RPMI7951 (cell line): ENCODE measurements around the gene BTG3. TPM values are rescaled to one million over a fixed set of nuclear protein-coding genes. Genes with fewer than 3 reads are reported as not detected.

Experiments used
- DNase-seq: peaks from one replicate; pipeline ENCODE4 v3.0.0-alpha.2; 2012; ENCODE audit warnings: low read depth
- total RNA-seq: library from RNA; depleted of rRNA; stranded (reverse); fragments of >200 nt; shearing (Covaris generic); gene quantifications from 2 replicates; pipeline ENCODE4 v1.2.3, GENCODE V29; 2014; rRNA removed

Gene BTG3, protein sequence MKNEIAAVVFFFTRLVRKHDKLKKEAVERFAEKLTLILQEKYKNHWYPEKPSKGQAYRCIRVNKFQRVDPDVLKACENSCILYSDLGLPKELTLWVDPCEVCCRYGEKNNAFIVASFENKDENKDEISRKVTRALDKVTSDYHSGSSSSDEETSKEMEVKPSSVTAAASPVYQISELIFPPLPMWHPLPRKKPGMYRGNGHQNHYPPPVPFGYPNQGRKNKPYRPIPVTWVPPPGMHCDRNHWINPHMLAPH
- total RNA-seq: 67.3 and 80.5 TPM in 2 replicates

DNA sequence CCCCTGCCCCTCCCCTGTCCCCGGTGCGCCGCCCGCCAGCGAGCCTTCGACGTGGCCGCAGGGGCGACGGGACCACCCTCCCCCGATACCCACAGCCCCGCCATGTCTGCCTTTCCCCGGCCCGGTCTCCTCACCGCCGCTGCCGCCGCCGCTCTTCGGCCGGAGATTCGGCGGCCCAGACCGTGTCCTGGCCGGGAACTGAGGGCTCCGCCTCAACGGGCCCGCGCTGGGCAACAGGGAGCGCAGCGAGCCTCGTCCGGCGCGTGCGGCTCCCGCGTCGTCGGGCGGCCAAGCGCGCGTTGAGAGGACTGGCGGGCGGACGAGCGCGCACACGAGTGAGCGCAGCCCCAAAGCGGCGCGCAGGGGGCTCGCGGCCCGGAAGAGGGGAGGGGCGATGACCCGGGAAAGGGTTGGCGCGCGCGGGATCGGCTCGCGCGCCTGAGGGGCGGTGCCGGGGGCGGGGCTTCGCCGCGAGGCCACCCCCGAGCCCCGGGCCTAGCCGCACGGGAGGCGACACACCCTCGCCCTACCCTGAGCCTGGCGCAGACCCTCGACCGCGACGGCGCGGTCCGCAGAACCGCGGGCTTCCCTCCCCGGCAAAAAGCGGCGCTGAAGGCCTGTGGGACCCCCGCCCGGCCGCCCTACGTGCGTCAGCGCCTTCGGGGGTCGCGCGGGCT is at the start of gene BTG3:
TSS of gene BTG3 (minus strand) at position 337 of the 677 bp plus-strand sequence. CDS start 3,757 bp downstream, outside the sequence.
- DNase-seq: peak; percentile 82

DNA sequence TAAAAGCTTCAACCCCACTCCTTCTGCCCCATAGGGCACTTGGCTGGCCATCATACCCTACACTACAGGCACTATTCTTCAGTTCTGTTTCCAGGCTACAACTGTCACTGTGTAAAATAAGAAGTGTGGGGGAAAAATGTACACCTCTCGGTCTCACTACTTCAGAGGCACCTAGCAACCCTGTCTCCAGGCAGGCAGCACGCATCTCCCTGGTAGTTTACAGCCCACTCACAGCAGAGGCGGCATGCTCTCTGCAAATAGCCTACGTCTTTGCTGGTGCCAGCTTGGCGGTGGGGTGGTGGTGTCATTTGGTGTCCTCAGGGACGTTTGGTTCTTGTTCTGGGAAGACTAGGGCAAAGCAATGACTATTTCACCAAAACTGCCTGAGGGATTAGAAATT is 48.2 kb upstream of the BTG3 start:
- no peak for DNase-seq

DNA sequence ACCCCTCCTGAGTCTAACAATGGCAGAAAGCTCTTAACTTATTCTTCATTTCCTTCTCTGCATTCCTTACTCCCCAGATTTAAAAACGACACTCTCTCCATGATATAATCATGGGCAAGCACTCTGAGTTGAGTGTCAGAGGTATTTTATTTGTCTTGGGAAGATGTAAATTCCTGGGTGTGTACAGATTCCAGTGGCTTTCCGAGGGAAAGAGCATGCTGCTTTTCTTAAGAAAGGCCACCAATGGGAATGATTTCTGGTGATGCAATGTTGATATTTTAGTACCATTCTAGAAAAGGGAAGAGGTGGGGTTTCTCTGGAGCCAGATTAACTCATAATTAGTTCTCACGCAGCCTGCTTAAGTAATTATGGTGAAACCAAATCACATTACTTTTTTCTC is 47.8 kb upstream of the BTG3 start:
- peak; percentile 27 for DNase-seq

DNA sequence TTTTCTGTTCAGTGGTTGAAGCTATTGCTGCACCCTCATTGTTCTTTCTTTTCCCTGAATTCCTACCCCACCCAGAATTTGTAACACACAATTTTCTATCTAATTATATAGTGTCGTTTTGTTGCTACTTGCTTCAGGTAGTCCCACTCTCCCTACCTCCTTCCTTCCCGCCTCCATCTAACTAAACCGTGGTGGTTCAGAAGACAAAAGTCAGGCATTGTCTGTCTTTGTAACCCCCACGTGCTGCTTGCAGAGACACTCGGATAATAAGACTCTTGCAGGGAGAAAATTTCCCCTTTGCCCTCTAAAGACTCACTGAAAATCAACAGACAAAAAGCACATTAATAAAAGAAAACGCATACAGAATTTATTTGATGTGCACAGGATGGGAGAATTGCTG is 46.2 kb upstream of the BTG3 start:
- DNase-seq: no peak

DNA sequence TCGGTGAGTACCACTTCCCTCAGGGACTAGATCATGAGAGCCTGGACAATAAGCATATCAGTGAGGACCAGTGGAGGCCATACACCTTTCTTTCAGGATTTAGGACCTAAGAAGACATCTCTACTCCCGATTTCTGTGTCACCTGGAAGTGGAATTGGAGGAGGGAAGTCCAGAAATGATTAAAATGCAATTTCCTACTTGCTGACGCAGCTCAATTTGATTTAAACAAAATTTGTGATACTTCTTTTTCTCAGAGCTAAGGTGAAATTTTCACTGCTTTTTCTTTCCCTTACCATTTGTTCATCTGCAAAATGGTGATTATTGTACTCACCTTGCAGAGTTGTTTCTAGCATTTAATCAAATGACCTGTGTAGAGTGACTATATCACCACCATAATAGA is 38.8 kb upstream of the BTG3 start:
- DNase-seq: no peak

DNA sequence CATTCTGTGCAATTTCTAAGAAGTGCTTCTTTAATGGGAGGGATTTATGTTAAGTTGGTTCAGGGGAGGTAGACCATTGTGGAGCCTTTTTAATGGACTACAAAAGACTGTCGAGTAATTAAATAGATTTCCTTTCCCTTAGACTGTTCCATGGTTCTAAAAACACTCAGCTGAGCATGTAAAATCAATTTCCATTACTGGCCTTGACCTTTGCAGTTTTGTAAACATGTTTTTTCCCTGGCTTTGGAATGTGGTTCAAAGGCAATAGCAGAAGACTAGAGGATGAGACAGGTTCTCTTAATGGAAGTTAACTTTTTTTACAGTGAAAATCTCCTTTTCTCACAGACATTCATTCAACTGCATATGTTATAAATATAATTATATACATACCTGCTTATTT is 37.6 kb upstream of the BTG3 start:
- DNase-seq: no peak

DNA sequence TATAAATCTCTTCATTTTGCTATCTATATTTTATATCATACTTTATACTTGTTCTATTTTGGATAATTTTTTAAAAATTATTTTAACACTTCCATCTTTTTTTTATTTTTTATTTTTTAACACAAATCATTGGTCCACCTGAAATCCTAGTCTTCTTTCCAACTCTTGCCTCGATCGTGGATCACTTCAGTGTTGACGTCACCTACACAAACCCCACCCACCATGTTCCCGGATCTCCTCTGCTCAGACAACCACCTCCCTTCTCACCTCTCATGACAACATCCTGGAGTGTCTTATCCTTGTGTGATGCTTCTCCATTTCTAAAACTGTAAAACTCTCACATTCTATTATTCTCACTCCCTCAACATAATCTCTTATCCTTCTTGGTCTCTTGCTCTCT is 34.1 kb upstream of the BTG3 start:
- DNase-seq: no peak

DNA sequence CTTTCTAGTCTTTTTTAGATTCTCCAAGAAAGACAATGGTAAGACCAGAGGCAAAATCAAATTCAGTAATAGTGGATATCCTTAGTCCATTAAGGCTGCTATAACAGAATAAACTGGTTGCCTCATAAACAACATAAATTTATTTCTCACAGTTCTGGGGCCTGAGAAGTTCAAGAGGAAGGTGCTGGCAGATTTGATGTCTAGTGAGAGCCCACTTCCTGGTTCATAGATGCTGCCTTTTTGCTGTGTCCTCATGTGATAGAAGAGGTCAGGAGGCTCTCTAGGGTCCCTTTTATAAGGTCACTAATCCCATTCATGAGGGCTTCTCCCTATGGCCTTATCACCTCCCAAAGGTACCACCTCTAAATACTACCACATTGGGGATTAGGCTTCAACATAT is 31.5 kb upstream of the BTG3 start:
- no peak for DNase-seq

DNA sequence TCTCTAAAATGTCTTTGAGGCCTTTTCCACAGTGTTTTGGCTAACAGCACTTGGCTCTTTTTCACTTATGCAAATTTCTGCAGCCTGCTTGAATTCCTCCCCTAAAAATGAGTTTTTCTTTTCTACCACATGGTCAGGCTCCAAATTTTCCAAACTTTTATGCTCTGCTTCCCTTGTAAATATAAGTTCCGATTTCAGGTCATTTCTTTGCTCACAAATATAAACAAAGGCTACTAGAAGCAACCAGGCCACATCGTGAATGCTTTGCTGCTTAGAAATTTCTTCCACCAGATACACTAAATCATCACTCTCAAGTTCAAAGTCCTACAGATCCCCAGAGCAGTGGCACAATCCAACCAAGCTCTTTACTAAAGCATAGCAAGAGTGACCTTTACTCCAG is 28.1 kb upstream of the BTG3 start:
- DNase-seq: no peak

DNA sequence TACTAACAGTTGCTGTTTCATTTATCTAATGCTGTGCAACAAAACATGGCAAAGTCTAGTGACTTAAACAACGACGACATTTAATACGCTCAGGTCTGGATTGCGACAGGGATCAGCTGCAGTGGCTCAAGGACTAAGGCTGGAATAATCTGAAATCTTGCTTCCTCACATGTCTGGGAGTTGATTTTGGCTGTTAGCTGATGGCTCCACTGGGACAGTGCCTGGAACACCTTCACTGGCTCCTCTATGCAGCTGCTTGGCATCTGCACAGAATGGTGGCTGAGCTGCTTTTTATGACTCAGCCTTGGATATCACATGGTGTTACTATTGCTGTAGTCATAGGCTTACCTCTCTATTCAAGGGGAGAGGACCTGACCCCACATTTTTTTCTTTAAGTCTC is 24.0 kb upstream of the BTG3 start:
- DNase-seq: peak; percentile 6

DNA sequence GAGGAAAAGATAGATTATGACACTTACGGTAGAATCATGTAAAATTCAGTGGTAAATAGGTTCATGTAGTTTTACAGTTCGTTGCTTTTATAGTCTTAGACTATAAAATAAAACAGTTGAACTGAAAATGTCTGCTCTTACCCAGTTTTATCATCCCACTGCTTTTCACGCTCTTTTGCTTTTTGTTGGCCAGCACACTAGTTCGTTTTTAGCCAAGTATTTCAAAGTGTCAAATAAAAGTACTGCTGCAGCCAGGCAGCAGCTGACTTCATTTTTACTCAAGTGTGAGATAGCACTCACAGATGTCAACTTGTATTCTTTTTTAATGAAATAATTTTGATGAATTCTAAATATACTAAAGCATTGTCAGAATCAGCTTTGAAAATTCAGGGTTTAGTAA is 18.5 kb upstream of the BTG3 start:
- no peak for DNase-seq

DNA sequence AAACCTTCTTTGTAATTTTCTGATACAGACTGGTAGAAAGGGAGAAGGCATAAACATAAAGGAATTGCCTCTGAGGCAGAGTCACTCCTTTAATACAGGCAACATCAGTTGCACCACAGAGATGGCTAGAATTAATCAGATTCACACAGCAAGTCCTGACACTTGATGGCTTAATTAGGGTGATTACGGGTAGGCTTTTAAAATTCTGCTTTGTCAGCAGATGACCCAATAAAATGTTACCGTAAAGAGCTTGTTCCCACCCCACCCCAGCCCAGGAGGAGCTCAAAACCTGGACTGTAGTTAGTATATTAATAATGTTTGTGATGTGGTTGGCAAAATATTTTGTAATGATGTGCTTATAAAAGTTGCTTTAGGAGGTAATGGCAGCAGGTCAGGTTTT is 9.3 kb upstream of the BTG3 start:
- DNase-seq: no peak

DNA sequence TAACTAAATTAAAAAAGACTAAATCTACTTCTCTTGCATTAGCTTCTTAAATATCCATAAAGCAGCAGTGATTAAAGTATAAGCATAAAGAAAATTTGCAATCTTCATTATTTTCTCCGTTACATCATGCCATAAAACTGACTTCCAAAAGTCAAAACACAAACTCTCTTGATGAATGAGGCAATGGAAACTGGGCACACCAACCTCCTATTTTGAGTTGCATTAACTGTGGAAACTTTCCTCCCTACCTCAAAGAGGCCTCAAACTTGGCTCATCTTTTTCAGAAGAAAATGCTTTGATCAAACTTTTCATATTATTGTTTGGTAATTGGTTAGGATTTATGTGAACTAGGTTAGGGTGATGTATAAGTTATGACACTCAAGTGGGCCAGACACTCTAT is 4.1 kb upstream of the BTG3 start:
- DNase-seq: no peak

DNA sequence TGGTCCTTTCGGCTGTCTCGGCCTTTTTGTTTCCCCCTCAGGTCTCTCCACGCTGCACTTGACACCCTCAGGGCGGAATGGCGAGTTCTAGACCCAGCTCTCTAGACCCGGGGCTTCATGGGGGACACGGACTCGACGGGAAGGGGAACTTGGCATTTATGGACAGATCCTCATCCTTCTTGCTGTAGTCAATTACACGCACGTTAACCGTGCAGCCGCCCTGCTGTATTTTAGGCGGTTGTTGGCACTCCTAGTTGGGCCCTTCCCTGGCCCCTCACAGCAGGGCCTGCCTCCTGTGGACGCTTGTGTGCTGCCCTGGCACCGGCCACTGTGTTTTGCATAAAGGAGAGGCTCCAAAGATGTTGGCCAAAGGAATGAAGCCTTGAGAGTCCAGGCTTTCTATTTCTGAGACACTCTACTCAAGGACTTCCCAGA is 558 bp upstream of the BTG3 start:
- DNase-seq: peak; percentile 34

DNA sequence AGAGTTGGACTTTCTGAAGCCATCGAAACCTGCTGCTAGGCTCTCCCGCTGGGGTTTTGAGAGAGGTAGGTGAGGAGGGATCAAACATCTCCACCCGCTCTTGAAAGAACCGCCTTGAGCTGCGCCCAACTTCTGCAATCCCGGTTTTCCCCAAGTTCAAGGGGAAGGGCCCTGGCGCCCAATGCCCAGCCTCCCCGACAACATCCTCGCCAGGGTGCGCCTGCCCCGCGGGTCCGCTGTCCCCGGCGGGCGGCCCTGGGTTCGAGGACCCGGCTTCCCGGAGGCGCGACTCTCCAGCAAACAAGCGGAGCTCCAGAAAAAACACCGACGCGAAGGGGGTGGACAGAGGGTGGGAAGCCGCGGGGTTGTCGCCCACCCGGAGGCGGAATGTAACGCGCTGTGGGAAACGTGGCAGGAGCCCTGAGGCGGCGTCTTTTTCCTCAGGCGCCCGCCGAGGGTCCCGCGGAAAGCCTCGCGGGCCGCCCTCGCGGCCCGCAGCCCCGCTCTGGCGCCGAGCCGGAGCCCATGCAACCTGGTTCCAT is 607 bp downstream of the BTG3 start:
- peak; percentile 36 for DNase-seq

DNA sequence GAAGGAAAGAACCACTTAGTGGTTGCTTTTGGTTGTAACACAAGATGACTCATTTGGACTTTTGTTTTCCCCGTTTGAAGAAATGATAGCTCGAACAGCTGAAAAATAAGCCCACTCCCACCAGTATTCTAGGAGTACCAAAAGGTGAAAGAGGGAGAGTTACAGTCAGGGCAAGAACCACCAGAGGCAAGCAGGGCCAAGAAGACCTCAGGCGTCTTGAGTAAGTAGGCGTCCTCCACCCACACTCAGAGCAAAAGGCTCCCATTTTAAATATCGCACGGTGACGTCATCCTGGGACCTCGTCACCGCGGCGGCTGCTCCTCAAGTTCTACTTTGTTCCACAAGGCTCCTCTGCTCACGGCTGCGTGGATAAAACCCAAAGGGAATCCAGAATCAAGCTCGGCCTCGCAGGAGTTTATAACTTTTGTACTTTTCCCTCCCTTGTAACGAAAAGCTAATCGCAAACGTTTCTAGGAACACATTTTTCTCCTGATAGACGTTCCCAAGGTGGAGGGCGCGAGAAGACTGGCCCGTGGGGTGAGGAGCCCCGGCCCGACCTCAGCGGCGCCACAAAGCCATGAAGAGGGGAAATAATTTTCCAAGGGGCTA is 1.2 kb downstream of the BTG3 start:
- DNase-seq: peak; percentile 86

DNA sequence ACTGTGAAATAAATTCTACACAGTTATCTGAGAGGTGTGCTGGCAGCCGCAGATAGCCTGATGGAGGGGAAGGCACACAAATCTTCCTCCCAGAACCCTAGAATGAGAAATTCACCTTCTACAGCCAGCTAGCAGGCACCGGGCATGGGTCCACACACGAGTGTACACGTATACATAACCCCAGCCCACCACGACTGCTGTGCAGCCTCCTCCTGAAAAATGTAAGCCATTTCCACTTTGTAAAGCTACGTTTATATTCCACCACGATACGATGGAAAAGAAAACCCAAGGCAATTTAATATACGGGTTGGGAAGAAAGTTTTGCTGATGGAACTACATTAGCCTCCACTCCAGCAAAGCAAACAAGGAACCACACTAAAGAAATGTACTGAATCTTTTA is 1.8 kb downstream of the BTG3 start:
- no peak for DNase-seq

DNA sequence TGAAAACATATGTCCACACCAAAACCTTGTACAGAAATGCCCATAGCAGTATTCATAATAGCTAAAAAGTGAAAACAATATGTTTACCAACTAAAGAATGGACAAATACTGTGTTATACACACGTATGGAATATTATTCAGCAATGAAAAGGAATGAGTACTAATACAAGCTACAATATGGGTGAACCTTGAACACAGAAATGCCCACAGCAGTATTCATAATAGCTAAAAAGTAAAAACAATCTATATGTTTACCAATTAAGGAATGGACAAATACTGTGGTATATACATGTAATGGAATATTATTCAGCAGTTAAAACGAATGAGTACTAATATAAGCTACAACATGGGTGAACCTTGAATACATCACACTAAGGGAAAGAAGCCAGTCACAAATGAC is 3.0 kb downstream of the BTG3 start:
- no peak for DNase-seq

DNA sequence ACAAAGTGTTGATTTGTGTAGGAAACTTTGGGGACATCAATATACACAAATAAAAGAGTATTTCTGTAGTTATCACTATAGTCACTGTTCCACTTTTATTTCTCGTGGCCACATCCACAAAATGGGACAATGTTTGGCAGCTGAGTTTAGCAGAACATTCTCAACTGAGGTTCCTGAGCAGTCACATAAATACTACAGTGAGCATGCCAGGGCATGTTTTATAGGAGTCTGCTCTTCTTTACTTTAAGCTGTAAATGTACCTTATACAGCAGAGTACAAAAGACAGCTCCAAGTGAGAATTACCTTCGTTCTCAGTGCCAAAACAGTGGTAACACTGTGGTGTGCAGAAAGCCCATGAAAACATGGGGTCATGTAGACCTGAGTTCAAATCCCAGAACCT is 5.0 kb downstream of the BTG3 start:
- no peak for DNase-seq

DNA sequence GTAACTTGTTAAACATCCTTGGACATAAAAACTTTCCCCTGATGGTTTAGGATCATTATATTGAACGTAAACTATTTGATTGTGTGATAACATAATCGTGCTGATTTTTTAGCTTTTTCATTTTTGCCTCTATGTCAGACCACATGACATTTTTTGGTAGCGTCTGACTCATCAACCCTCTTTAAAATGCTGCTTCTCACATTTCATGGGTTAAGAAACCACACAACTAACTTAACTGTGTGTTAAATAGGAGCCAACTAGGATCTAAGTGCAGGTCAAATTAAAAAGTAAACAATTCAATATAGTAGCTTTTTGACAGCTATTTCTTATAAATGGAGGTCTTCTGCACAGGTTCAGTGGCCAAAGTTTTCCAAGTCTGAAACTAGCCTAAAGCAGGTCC is 9.8 kb downstream of the BTG3 start:
- peak; percentile 57 for DNase-seq

DNA sequence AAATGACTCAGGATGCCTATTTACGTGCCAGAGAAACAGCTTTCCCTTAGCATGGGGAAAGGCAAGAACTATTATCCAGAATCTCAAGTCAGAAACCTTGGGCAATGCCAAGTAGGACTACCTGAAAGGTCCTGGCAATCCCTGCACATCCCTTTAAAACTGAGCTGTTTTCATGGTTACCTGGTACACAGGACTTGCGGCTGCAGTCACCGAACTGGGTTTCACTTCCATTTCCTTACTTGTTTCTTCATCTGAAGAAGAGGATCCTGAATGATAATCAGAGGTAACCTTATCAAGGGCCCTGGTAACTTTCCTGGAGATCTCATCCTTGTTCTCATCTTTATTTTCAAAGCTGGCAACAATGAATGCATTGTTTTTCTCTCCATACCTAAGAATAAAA is 14.3 kb downstream of the BTG3 start:
- no peak for DNase-seq

DNA sequence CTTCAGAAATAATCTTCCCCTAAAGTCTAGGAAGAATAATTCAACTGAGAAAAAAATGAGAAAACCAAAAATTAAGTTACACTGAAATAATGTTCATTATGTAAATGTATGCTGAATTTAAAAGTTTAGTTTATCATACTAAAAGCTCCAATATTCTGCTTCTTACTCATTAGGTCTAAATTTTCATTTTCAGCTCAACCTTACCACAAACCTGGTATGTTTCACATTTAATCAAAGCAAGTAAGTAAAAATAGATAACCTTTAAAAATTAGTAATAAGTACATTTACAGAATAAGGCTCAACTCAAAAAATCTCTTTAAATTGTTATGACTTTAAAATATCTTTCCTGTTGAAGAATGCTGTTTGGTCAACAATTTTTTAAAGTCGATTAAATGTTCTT is 15.0 kb downstream of the BTG3 start:
- no peak for DNase-seq

DNA sequence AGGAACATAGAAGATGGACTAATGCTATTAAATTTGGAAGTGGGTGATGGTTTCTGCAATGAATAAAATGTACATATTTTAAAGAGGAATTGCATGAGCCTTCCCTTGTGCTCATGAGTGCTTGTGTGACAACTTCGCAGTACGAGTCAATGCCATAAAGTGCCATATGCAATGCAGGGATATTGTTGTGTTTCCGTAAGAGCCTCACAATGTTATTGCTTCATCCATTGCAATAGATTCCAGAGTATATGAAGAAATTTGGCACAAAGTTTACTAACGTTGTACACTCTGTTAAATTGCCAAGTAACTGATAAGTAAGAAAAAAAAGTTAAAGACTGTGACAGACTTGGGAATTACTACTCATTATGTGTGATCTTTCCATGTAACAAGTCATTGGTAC is 22.3 kb downstream of the BTG3 start:
- DNase-seq: no peak
